Natural killer cell treated with Interleukin-12 subunit alpha and Interleukin-12 subunit beta and Interleukin-15 and Interleukin-18, amount 100 ng/mL, for 72 hours (primary cell): ENCODE results near the gene SENP7. TPM values are rescaled to one million over a fixed set of nuclear protein-coding genes. Genes with fewer than 3 reads are reported as not detected.
"Not testable (repeated sequence)": the region's sequence is repeated elsewhere in the genome, so short reads cannot be mapped to it uniquely, and the experiment has no call there.

ENCODE experiments used
- ATAC-seq, 2 donors: fragments of 150-1000 bp; cut with Tn5 transposase in 1 of 2; sonication (Bioruptor Pico), chemical (Tn5 transposase) in 1 of 2; 2 replicates each; pipeline ENCODE4 v1.10.0; 2021
- DNase-seq: peaks from one replicate; pipeline ENCODE4 v3.0.0; 2022; ENCODE audit warnings: low spot score
- H3K27ac Mint-ChIP-seq, 2 donors: 1 replicate in 1 of 2; 2 replicates in 1 of 2; pipeline ENCODE4 v1.8.0; 2022; ENCODE audit warnings: mixed read lengths in 2 of 2, mild to moderate bottlenecking in 1 of 2, moderate library complexity in 1 of 2
- H3K27me3 Mint-ChIP-seq, 2 donors: 1 replicate in 1 of 2; 2 replicates in 1 of 2; pipeline ENCODE4 v1.8.0; 2022; ENCODE audit warnings: mixed read lengths in 2 of 2
- H3K36me3 Mint-ChIP-seq: one replicate; pipeline ENCODE4 v1.8.0; 2022; ENCODE audit warnings: mixed read lengths
- H3K4me1 Mint-ChIP-seq, 2 donors: 1 replicate in 1 of 2; 2 replicates in 1 of 2; pipeline ENCODE4 v1.8.0; 2022; ENCODE audit warnings: low read depth in 2 of 2, mixed read lengths in 2 of 2, mild to moderate bottlenecking in 1 of 2
- H3K4me3 Mint-ChIP-seq: one replicate; pipeline ENCODE4 v1.8.0; 2022; ENCODE audit warnings: mixed read lengths
- H3K9me3 Mint-ChIP-seq: 2 replicates; pipeline ENCODE4 v1.8.0; 2022; ENCODE audit warnings: mixed read lengths
- total RNA-seq, 2 donors: library from RNA; stranded (reverse); gene quantifications; one replicate each; pipeline ENCODE4 v1.2.3, GENCODE V29; 2022

SENP7 gene
- total RNA-seq, 2 donors from 2014 or later: 17.3 to 17.9 TPM

DNA sequence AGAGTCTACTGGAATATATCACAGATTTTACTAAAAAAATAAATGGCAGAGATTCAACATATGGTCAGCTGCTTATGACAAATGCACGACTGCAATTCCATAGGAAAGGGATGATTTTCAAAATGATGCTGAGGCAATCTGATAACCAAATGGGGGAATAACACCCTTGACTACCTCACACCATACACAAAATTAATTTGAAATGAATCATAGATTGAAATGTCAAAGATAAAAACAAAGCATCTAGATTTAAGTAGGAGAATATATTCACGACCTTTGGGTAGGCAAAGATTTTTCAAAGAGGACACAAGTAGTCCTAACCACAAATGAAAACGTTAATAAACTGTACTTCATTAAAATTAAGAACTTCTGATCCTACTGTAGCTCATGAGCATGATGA is 11.2 kb downstream of the SENP7 start:
- Mint-ChIP-seq H3K4me3 (no peak overlapping the region), H3K27me3 (no peaks in the 10 kb centered on the region), H3K27ac (no peak overlapping the region), H3K36me3 (no peaks in the 10 kb centered on the region), H3K4me1 (peaks cover 14 to 22% of the 10 kb centered on the region in 2 donors), H3K9me3 (no peaks in the 10 kb centered on the region)
- DNase-seq (no peak), ATAC-seq (no peak)

DNA sequence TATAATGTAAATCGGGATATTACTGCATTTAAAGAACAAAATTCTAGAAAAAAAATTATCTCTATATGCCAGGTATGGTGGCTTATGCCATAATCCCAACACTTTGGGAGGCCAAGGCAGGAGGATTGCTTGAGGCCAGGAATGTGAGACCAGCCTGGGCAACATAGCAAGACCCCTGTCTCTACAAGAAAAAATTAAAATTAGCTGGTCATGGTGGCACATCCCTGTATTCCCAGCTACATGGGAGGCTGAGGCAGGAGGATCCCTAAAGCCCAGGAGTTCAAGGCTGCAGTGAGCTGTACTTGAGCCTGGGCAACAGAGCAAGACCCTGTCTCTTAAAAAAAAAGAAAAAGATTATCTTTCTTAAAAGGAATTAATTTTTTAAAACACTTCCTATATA is 12.8 kb downstream of the SENP7 start:
- Mint-ChIP-seq H3K9me3 (no peaks in the 10 kb centered on the region), H3K27me3 (no peaks in the 10 kb centered on the region), H3K4me3 (no peak overlapping the region), H3K27ac (no peak overlapping the region), H3K4me1 (peaks cover 19 to 22% of the 10 kb centered on the region in 2 donors), H3K36me3 (no peaks in the 10 kb centered on the region)
- no peak for ATAC-seq
- no peak for DNase-seq

DNA sequence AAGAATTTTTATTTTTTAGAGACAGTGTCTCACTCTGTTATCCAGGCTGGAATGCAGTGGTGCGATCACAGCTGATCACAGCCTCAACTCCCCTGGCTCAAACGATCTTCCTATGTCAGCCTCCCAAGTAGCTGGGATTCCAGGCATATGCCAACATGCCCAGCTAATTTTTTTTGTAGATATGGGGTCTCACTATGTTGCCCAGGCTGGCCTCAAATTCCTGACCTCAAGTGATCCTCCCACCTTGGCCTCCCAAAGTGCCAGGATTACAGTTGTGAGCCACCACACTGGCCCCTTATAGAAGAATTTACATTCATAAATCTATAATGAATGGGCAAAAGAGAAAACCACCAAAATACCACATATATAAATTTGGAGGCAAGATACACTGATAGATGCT is 15.2 kb downstream of the SENP7 start:
- H3K27ac Mint-ChIP-seq: peak overlapping the region in 1 of 2 donors; percentile 34
- no peaks in the 10 kb centered on the region for H3K27me3 Mint-ChIP-seq
- H3K36me3 Mint-ChIP-seq: peaks cover 4% of the 10 kb centered on the region
- no peak for ATAC-seq
- H3K4me3 Mint-ChIP-seq: no peak overlapping the region
- DNase-seq: no peak
- H3K9me3 Mint-ChIP-seq: no peaks in the 10 kb centered on the region
- H3K4me1 Mint-ChIP-seq: peaks cover 24 to 27% of the 10 kb centered on the region in 2 donors

DNA sequence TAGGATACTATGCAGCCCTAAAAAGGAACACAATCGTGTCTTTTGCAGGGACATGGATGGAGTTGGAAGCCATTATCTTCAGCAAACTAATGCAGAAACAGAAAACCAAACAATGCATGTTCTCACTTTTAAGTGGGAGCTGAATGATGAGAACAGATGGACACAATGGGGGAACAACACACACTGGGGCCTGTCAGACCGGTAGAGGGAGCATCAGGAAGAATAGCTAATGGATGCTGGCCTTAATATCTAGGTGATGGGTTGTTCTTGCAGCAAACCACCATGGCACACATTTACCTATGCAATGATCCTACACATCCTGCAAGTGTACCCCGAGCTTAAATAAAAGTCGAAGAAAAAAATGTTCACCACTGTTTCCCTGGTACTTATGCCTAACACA is 17.5 kb downstream of the SENP7 start:
- Mint-ChIP-seq H3K36me3 (peaks cover 9% of the 10 kb centered on the region), H3K27me3 (no peaks in the 10 kb centered on the region), H3K9me3 (no peaks in the 10 kb centered on the region), H3K4me1 (peaks cover 17 to 21% of the 10 kb centered on the region in 2 donors), H3K27ac (no peak overlapping the region), H3K4me3 (no peak overlapping the region)
- DNase-seq (no peak), ATAC-seq (no peak)

DNA sequence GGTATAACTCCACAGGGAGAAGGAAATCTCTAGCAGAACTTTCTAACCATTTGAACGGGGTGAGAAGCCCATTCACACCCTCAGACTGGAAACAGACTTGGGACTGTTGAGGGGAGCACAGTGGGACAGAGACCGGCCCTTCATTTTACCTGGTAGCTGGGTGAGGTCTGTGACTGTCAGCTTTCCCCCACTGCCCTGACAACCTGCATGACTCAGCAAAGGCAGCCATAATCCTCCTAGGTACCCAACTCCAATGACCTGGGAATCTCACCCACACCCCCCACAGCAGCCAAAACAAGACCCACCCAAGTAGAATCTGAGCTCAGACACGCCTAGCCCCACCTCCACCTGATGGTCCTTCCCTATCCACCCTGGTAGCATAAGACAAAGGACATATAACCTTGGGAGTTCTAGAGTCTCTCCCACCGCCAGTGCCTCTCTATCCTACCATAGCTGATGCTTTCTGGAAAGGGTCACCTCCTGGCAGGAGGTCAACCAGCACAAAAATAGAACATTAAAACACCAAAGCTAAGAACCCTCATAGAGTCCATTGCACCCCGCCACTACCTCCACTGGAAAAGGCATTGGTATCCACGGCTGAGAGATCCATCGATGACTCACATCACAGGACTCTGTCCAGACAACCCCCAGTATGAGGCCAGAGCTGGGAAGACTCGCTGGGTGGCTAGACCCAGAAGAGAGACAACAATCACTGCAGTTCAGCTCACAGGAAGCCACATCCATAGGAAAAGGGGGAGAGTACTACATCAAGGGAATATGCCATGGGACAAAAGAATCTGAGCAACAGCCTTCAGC is 28.0 kb downstream of the SENP7 start:
- Mint-ChIP-seq H3K4me1 (peaks cover 45 to 56% of the 10 kb centered on the region in 2 donors), H3K4me3 (no peak overlapping the region), H3K9me3 (peaks cover 3% of the 10 kb centered on the region), H3K27ac (peak overlapping the region; percentile 4 to 76), H3K27me3 (no peaks in the 10 kb centered on the region), H3K36me3 (peaks cover 24% of the 10 kb centered on the region)
- ATAC-seq (no peak), DNase-seq (no peak)

- peak overlapping the region in 1 of 2 donors; percentile 56 for H3K27ac Mint-ChIP-seq
- peaks cover 21% of the 10 kb centered on the region for H3K36me3 Mint-ChIP-seq
- no peak for DNase-seq
- H3K9me3 Mint-ChIP-seq: peaks cover 8% of the 10 kb centered on the region
- peaks cover 54 to 58% of the 10 kb centered on the region in 2 donors for H3K4me1 Mint-ChIP-seq
- H3K4me3 Mint-ChIP-seq: no peak overlapping the region
- no peaks in the 10 kb centered on the region for H3K27me3 Mint-ChIP-seq
- no peak for ATAC-seq
Observed at GRCh38 chr3:101478980-101479379, 34.0 kb downstream of the SENP7 start.

DNA sequence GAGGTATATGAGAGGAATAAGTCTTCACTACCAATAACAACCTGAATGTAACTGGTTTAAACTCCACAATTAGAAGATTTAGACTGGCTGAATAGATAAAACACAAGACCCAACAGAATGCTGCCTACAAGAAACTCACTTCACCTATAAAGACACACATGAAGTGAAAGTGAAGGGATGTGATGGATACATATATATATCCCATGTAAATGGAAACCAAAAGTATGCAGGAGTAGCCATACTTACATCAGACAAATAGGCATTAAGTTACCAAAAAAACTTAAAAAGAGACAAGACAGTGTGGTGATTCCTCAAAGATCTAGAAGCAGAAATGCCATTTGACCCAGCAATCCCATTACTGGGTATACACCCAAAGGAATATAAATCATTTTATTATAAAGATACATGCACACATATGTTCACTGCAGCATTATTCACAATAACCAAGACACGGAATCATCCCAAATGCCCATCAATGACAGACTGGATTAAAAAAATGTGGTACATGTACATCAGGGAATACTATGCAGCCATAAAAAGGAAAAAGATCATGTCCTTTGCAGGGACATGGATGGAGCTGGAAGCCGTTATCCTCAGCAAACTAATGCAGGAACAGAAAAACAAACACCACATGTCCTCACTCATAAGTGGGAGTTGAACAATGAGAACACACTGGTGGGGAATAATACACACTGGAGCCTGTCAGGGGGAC is 38.0 kb downstream of the SENP7 start:
- peak overlapping the region in 1 of 2 donors; percentile 43 for H3K27ac Mint-ChIP-seq
- H3K4me3 Mint-ChIP-seq, H3K9me3 Mint-ChIP-seq, H3K27me3 Mint-ChIP-seq, DNase-seq: not testable (repeated sequence)
- peaks cover 22% of the 10 kb centered on the region for H3K36me3 Mint-ChIP-seq
- peaks cover 57 to 59% of the 10 kb centered on the region in 2 donors for H3K4me1 Mint-ChIP-seq
- ATAC-seq: peak in 1 of 2 donors; percentile 67

DNA sequence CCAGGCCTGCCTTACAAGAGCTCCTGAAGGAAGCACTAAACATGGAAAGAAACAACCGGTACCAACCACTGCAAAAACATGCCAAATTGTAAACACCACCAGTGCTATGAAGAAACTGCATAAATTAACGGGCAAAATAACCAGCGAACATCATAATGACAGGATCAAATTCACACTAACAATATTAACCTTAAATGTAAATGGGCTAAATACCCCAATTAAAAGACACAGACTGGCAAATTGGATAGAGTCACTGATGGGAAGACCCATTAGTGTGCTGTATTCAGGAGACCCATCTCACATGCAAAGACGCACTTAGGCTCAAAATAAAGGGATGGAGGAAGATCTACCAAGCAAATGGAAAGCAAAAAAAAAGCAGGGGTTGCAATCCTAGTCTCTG is 44.3 kb downstream of the SENP7 start:
- H3K36me3 Mint-ChIP-seq, ATAC-seq, H3K27ac Mint-ChIP-seq, DNase-seq, H3K27me3 Mint-ChIP-seq, H3K4me3 Mint-ChIP-seq, H3K9me3 Mint-ChIP-seq: not testable (repeated sequence)
- peaks cover 53 to 55% of the 10 kb centered on the region in 2 donors for H3K4me1 Mint-ChIP-seq

- peaks cover 50 to 53% of the 10 kb centered on the region in 2 donors for H3K4me1 Mint-ChIP-seq
- not testable (repeated sequence) for H3K27ac Mint-ChIP-seq, H3K4me3 Mint-ChIP-seq, H3K27me3 Mint-ChIP-seq, H3K36me3 Mint-ChIP-seq, ATAC-seq, H3K9me3 Mint-ChIP-seq, DNase-seq
Observed at GRCh38 chr3:101467310-101467663, 45.7 kb downstream of the SENP7 start.

DNA sequence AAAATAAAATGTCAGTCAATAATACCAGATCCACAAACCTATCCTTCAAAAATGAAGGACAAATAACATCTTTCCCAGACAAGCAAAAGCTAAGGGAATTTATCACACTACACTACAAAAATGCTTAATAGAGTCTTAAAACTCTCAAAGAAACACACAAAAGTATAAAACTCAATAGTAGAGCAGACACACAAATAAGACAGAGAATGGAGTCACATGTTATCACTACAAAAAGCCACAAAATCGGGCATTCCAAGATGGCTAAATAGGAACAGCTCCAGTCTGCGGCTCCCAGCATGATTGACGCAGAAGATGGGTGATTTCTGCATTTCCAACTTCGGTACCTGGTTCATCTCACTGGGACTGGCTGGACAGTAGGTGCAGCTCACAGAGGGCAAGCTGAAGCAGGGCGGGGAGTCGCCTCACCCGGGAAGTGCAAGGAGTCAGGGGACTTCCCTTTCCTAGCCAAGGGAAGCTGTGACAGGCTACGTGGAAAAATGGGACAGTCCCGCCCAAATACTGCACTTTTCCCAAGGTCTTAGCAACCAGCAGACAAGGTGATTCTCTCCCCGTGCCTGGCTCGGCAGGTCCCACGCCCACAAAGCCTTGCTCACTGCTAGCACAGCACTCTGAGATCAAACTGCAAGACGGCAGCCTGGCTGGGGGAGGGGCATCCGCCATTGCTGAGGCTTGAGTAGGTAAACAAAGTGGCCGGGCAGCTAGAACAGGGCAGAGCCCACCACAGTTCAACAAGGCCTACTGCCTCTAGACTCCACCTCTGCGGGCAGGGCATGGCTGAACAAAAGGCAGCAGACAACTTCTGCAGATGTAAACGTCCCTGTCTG is 46.3 kb downstream of the SENP7 start:
- peak overlapping the region in 1 of 2 donors; percentile 55 for H3K27ac Mint-ChIP-seq
- no peak overlapping the region for H3K4me3 Mint-ChIP-seq
- H3K4me1 Mint-ChIP-seq: peaks cover 50 to 57% of the 10 kb centered on the region in 2 donors
- DNase-seq: no peak
- ATAC-seq: no peak
- H3K27me3 Mint-ChIP-seq: no peaks in the 10 kb centered on the region
- H3K9me3 Mint-ChIP-seq: no peaks in the 10 kb centered on the region
- peaks cover 6% of the 10 kb centered on the region for H3K36me3 Mint-ChIP-seq

GRCh38 chr3:101464235-101464634 is 48.8 kb downstream of the SENP7 start:
- no peak overlapping the region for H3K4me3 Mint-ChIP-seq
- peaks cover 54 to 59% of the 10 kb centered on the region in 2 donors for H3K4me1 Mint-ChIP-seq
- H3K27me3 Mint-ChIP-seq: no peaks in the 10 kb centered on the region
- no peaks in the 10 kb centered on the region for H3K9me3 Mint-ChIP-seq
- no peak overlapping the region for H3K27ac Mint-ChIP-seq
- DNase-seq: no peak
- H3K36me3 Mint-ChIP-seq: peaks cover 4% of the 10 kb centered on the region
- no peak for ATAC-seq

DNA sequence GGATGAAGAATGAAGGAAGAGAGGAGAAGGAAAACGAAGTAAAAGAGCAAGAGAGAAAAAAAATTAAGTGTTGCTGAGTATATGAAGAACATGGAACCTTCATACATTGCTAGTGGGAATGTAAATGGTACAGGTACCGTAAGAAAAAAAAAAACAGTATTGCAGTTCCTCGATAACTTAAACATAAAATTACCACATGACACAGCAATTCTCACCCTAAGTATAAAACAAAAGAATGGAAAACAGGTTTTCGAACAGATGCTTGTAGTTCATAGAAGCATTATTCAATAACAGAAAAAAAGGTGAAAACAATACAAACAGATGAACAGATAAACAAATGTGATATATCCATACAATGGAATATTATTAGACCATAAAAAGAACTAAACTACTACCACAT is 51.6 kb downstream of the SENP7 start:
- no peak for ATAC-seq
- peak overlapping the region in 1 of 2 donors; percentile 3 for H3K27ac Mint-ChIP-seq

DNA sequence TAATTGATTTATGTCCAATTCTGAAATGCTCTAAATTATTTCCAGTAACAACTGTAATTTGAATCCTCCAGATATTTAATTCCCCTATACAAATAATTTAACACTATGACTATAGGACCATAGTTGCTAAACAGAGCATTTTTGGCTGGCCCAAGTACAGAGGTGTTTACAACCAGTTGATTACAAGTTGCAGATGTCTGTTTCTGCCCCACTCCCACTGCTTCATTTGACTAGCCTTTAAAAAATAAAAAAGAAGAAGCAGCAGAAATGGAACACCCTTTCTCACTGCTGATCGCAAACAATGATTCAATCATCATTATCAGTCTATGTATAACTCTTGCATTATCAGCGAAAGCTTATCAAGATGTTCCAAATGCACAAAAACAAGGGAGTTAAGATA is 54.6 kb downstream of the SENP7 start:
- peaks cover 34 to 37% of the 10 kb centered on the region in 2 donors for H3K4me1 Mint-ChIP-seq
- no peak overlapping the region for H3K4me3 Mint-ChIP-seq
- ATAC-seq: no peak
- H3K36me3 Mint-ChIP-seq: peaks cover 8% of the 10 kb centered on the region
- no peak for DNase-seq
- H3K27me3 Mint-ChIP-seq: no peaks in the 10 kb centered on the region
- H3K9me3 Mint-ChIP-seq: no peaks in the 10 kb centered on the region
- H3K27ac Mint-ChIP-seq: no peak overlapping the region

More for the DNA sequence above, 51.6 kb downstream of the SENP7 start:
- Mint-ChIP-seq H3K4me1 (peaks cover 32 to 34% of the 10 kb centered on the region in 2 donors), H3K27me3 (no peaks in the 10 kb centered on the region), H3K4me3 (no peak overlapping the region), H3K36me3 (peaks cover 8% of the 10 kb centered on the region), H3K9me3 (no peaks in the 10 kb centered on the region)
- DNase-seq: no peak
